GM19238 (cell line): ENCODE data around the gene MAGI3.
"Not testable (repeated sequence)": the region's sequence is repeated elsewhere in the genome, so short reads cannot be mapped to it uniquely, and the experiment has no call there.

Source experiments
- DNase-seq: peaks from one replicate; pipeline ENCODE4 v3.0.0; 2011; ENCODE audit warnings: low spot score; ENCODE audit not compliant: insufficient read length

Gene MAGI3

GRCh38 chr1:113515498-113515897 lies 125.2 kb downstream of the MAGI3 start:
- DNase-seq: no peak

DNA sequence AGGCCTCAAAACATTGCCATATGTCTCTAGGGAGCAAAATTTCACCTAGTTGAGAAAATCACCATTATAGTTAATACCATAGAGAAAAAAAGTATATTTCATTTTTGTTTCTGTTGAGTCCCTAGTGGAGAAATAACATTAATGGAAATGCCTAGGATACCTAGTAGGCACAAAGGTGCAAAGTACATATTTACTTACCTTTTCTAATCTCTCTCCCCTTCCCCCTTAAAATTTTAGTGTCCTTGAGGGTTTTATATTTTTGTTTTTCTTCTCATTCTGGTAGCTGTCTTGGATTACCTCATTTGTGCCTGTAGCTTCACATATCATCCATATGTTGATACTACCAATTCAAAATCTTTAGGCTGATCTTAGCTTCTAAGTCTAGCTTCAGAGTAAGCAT lies 127.0 kb downstream of the MAGI3 start:
- DNase-seq: no peak

DNA sequence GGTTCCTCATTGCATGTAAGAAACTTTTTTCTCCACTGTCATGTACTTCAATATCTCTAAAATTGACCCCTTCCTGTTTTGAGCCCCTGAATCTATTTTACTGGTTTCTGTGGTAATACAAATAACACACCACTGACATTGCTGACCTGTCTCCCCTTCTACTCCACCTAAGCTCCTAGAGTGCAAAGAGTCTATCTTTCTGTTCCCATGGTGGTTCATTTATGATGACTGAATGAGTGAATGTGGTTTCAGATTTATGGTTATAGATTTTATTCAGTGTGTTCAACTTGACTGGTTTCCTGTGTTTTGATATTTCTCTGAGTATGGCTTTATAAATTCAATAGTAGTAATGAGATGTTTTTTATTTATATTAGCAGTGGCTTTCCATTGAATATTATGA lies 127.7 kb downstream of the MAGI3 start:
- no peak for DNase-seq

DNA sequence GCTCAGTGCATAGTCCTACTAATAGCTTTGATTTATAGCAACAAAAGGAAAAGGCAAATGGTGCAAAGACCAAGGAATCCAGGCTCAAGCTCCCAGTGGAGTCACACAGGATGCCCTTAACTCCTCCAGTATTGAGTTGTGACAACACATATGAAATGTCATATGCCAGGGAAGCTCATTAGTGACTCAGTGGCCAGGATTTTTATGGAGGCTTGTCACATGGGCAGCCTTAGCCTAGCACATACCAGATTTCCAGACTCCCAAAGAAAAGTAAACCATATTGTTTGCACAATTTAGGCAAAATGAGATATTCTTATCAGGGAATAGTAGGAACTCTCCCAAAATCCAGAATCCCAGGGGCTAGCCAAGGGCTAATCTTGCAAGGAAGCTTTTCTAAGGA lies 129.2 kb downstream of the MAGI3 start:
- DNase-seq: no peak

DNA sequence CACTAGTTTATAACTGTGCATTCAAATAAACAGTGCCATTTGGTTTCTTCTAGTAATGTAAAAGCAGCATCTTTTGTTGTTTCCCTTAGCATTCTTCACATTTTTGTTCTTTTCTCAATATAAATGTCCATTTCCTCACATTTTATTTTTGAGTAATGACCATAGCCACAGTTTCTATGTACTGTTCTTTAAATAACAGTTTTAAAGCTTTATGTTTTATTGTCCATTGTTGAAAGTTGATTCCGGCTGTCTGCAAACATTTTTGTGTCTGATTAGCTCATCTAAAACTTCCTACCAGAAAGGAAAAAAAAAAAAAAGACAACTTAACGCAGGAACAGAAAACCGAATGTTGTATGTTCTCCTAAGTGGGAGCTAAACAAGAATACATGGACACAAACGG lies 139.7 kb downstream of the MAGI3 start:
- no peak for DNase-seq

GRCh38 chr1:113531321-113531720 lies 141.0 kb downstream of the MAGI3 start:
- DNase-seq: no peak

GRCh38 chr1:113533061-113533460 lies 142.7 kb downstream of the MAGI3 start:
- no peak for DNase-seq

GRCh38 chr1:113534130-113534817 lies 144.0 kb downstream of the MAGI3 start:
- DNase-seq: no peak

- no peak for DNase-seq
Measured at GRCh38 chr1:113534875-113535274, 144.6 kb downstream of the MAGI3 start.

DNA sequence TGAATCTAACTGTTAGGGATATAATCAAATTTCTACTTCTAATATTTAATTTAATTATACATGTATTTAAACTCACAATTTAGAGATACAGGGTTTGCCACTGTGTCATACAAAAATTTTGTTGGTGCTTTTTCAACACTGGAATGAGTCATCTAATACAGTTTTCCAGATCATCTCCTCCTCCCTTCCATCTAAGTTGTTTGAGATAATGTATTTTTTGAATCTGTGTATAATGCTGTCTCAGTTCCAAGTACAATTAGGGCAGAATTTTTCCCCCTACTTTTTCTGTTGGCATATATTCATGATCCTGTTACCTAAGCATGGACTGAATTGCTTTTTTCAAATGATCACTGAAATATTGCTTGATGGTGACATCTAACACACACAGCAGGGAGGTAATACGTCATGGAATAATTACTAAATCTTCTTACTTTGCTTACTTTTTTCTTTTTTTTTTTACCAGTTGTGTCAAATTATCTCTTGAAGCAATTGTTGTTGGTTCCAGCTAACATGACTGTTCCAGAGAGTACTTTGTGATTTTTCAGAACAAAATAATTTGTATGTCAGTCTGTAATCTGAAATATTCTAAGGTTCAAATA lies 146.0 kb downstream of the MAGI3 start:
- no peak for DNase-seq

DNA sequence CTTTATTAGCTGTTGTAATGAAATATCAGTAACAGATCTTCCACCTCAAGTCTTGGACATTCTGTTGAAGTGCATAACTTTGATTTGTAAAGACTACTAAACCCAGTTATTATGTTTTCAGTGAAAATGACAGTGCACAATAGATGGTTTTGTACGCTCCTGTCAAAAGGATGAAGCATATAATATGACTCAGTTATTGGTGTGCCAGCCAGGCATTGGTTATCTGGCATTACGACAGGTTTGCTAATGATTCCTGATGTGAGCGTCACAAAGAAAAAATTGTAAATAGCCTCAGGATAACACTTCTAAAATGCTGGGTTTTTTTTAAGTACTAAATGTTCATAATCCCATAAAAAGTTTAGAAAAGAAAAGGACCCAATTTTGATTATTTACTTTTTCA lies 147.9 kb downstream of the MAGI3 start:
- DNase-seq: no peak

DNA sequence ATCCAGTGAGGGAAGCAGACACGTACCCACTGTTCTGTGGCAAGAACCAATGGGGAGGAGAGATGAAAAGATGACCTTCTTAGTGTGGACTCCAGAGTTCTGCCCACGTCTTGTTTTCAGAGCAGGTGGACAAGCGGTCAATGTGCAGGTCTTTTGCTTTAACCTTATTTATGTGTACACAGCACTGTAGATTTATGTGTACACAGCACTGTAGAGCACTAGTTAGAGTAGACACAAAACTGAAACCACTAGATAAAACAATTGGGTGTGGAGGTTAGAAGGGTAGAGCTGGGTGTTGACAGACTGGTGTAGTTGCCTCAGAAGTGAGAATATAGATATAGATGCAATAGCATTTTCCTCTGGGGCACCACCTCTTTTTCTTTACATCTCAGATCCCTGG lies 150.0 kb downstream of the MAGI3 start:
- no peak for DNase-seq

DNA sequence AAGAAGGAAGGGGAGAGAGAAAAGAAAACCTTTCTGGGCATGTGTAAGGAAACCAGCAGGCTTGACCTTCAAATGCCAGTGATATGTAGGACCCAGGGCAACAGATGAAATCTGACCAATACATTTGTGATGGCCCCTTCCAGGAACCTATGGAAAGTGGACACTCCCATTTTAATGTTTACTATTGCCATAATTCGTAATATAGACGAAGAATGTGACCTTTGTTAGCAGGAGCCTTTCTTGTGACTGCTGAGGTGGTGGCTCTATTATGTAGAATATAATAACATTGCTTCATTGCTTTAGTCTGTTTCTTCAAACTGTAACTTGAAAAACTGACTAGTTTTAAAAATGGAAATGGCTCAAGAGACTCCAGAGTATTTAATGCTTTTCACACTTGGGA lies 150.8 kb downstream of the MAGI3 start:
- no peak for DNase-seq

GRCh38 chr1:113542221-113542701 lies 151.9 kb downstream of the MAGI3 start:
- no peak for DNase-seq

DNA sequence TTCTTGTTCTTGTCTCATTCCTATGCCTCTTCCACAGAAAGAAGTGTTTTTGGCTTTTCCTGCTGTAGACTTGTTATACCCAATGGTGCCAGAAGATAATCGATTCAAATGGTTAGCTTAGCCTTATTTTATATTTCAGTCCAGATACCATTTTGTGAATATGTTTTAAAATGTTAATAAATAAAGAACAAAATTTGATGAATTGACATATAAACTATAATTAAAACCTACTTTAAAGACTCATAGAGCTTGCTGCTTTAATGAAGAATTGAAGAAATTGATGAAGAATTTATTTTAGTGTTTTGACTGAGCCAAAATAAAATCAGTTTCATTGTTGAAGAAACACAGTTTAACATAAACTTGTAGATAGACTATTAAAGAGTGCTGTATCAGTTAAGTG lies 152.8 kb downstream of the MAGI3 start:
- DNase-seq: no peak

GRCh38 chr1:113545210-113545609 lies 154.9 kb downstream of the MAGI3 start:
- DNase-seq: no peak

GRCh38 chr1:113545626-113546025 lies 155.3 kb downstream of the MAGI3 start:
- DNase-seq: no peak

DNA sequence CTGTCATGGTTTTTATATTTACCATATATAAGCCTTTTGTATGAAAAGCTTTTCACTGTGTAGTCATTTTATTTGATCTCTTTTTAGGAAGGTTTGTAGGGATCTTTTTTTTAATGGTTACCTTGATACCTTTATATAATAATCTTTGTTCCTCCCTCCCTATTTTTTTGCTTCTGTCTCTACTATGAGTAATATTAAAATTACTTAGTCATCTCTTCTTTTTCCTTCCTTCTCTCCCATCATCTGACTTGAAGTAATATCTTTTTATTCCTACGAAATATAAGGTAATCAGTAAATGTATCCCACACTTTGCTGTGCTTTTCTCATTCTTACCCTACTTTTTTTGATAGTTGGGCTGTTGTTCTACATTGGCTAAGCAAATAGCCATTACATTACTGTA lies 161.4 kb downstream of the MAGI3 start:
- DNase-seq: no peak

- no peak for DNase-seq
Measured at GRCh38 chr1:113552244-113552643, 161.9 kb downstream of the MAGI3 start.

- no peak for DNase-seq
Measured at GRCh38 chr1:113557187-113557586, 166.9 kb downstream of the MAGI3 start.

- DNase-seq: no peak
Measured at GRCh38 chr1:113565621-113566020, 175.3 kb downstream of the MAGI3 start.

DNA sequence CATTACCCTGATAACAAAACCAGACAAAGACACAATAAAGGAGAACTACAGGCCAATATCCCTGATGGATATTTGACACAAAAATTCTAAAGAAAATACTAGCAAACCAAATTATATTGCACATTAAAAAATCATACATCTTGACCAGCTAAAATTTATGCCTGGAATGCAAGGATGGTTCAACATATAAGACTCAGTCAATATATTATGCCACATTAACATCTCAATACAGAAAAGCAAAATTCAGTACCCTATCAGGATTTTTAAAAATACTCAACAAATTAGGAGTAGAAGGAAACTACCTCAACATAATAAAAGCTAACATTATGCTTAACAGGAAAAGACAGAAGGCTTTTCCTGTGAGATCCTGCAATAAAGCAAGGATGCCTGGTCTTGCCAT lies 177.1 kb downstream of the MAGI3 start:
- no peak for DNase-seq

DNA sequence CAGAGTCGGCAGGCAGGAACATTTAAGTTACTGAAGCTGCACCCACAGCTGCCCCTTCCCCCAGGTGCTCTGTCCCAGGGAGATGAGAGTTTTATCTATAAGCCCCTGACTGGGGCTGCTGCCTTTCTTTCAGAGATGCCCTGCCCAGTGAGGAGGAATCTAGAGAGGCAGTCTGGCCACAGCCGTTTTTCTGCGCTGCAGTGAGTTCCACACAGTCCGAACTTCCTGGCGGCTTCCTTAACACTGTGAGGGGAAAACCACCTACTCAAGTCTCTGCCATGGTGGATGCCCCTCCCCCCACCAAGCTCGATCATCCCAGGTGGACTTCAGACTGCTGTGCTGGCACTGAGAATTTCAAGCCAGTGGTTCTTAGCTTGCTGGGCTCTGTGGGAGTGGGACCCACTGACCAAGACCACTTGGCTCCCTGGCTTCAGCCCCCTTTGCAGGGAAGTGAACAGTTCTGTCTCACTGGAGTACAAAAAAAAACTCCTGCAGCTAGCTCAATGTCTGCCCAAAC lies 185.5 kb downstream of the MAGI3 start:
- DNase-seq: not testable (repeated sequence)
